ENCODE data around the gene TTC3. TPM values are rescaled to one million over a fixed set of nuclear protein-coding genes. Genes with fewer than 3 reads are reported as not detected.

TTC3 gene
- total and polyA plus RNA-seq, 2 donors (not counting 1 experiment from before 2014, with no cell fraction given): 42.0 to 163 TPM

DNA sequence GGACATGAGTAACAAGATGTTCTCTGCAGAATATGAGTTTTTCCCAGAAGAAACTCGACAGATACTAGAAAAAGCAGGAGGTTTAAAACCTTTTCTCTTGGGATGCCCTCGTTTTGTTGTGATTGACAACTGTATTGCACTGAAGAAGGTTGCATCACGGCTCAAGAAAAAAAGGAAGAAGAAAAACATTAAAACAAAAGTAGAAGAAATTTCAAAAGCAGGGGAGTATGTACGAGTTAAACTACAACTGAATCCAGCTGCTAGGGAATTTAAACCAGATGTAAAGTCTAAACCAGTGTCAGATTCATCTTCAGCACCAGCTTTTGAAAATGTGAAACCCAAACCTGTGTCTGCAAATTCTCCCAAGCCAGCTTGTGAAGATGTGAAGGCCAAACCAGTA is 92.5 kb downstream of the TTC3 start:
- Histone ChIP-seq H3K4me1 (ENCODE audit: control insufficient read depth in 2 of 2, insufficient read depth in 2 of 2, low read length in 2 of 2) (no peaks in the 10 kb centered on the region), H3K9ac (ENCODE audit: low read length) (no peak overlapping the region), H2AFZ (ENCODE audit: insufficient read depth, low read depth, low read length, poor library complexity, severe bottlenecking) (no peak overlapping the region), H3K9me3 (ENCODE audit: control extremely low read depth in 1 of 3, control insufficient read depth in 2 of 3, insufficient read depth in 1 of 3, low read length in 2 of 3) (no peaks in the 10 kb centered on the region), H4K20me1 (ENCODE audit: control insufficient read depth, insufficient read depth, low read length, poor library complexity, severe bottlenecking) (no peaks in the 10 kb centered on the region), H3K4me2 (replicated peaks; ENCODE audit: low read depth, low read length, poor library complexity, severe bottlenecking) (no peak overlapping the region), H3K27ac (ENCODE audit: low read length in 2 of 2) (no peak overlapping the region), H3K4me3 (ENCODE audit: control extremely low read depth in 1 of 5, extremely low read depth in 1 of 5, insufficient read depth in 1 of 5, low read depth in 2 of 5, low read length in 4 of 5) (no peak overlapping the region), H3K27me3 (replicated peaks in 1 of 4; ENCODE audit: control extremely low read depth in 1 of 4, control insufficient read depth in 3 of 4, insufficient read depth in 4 of 4, low read length in 3 of 4) (no peaks in the 10 kb centered on the region), H3K36me3 (replicated peaks in 1 of 2; ENCODE audit: control extremely low read depth in 1 of 2, control insufficient read depth in 1 of 2, extremely low read depth in 1 of 2, insufficient read depth in 2 of 2, low read length in 1 of 2) (peaks cover 2 to 55% of the 10 kb centered on the region in 2 experiments), H3K79me2 (ENCODE audit: control insufficient read depth, insufficient read depth, low read length) (no peaks in the 10 kb centered on the region)
- intact Hi-C loops (cut with micrococcal nuclease): no loop called here
- H3K4me1 Mint-ChIP-seq: no peaks in the 10 kb centered on the region
- CTCF ChIA-PET: no interaction called here
- DNase-seq (no peak), ATAC-seq (ENCODE audit: low read depth) (no peak)
- WGBS (ENCODE audit: insufficient coverage): 100% methylated on average over 4 of the region's 4 CpGs
- H3K27ac Mint-ChIP-seq: no peak overlapping the region
- no peak overlapping the region for H3K4me3 Mint-ChIP-seq
- no peak for TF ChIP-seq EZH2 (IDR thresholded peaks at IDR 0.05; ENCODE audit: borderline replicate concordance, insufficient read depth, low read depth, low read length, poor library complexity, severe bottlenecking)
- TF ChIP-seq, protein P1, sequence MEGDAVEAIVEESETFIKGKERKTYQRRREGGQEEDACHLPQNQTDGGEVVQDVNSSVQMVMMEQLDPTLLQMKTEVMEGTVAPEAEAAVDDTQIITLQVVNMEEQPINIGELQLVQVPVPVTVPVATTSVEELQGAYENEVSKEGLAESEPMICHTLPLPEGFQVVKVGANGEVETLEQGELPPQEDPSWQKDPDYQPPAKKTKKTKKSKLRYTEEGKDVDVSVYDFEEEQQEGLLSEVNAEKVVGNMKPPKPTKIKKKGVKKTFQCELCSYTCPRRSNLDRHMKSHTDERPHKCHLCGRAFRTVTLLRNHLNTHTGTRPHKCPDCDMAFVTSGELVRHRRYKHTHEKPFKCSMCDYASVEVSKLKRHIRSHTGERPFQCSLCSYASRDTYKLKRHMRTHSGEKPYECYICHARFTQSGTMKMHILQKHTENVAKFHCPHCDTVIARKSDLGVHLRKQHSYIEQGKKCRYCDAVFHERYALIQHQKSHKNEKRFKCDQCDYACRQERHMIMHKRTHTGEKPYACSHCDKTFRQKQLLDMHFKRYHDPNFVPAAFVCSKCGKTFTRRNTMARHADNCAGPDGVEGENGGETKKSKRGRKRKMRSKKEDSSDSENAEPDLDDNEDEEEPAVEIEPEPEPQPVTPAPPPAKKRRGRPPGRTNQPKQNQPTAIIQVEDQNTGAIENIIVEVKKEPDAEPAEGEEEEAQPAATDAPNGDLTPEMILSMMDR (IDR thresholded peaks at IDR 0.05): no peak
- no peaks in the 10 kb centered on the region for H3K27me3 Mint-ChIP-seq
- POLR2A ChIA-PET: no interaction called here
- H3K9me3 Mint-ChIP-seq (ENCODE audit: insufficient read depth): no peaks in the 10 kb centered on the region

DNA sequence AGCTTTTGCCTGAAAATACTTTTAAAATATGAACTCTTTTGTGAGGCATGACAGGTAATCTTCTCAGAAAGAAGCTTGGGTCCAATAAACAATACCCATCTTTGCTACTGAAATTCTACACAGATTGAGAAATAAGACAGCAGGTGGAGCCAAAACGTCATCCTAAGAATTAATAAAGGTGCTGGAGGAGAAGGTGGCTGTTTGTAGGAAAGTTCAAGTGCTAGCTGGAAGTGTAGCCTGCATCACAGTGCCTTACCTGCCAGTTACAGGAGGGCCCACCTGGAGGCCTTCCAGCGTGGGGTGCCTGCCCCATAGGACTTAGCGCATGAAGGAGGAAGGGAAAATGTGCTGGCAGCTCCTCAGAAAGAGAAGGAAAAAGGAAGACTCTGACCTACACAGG is 93.7 kb downstream of the TTC3 start:
- ATAC-seq (ENCODE audit: low read depth) (no peak), DNase-seq (peak; percentile 22)
- WGBS (ENCODE audit: insufficient coverage): 88% methylated on average over 3 of the region's 3 CpGs
- Histone ChIP-seq H3K9ac (ENCODE audit: low read length) (no peak overlapping the region), H3K27me3 (replicated peaks in 1 of 4; ENCODE audit: control extremely low read depth in 1 of 4, control insufficient read depth in 3 of 4, insufficient read depth in 4 of 4, low read length in 3 of 4) (no peaks in the 10 kb centered on the region), H3K27ac (ENCODE audit: low read length in 2 of 2) (no peak overlapping the region), H2AFZ (ENCODE audit: insufficient read depth, low read depth, low read length, poor library complexity, severe bottlenecking) (no peak overlapping the region), H4K20me1 (ENCODE audit: control insufficient read depth, insufficient read depth, low read length, poor library complexity, severe bottlenecking) (no peaks in the 10 kb centered on the region), H3K4me3 (ENCODE audit: control extremely low read depth in 1 of 5, extremely low read depth in 1 of 5, insufficient read depth in 1 of 5, low read depth in 2 of 5, low read length in 4 of 5) (no peak overlapping the region), H3K9me3 (ENCODE audit: control extremely low read depth in 1 of 3, control insufficient read depth in 2 of 3, insufficient read depth in 1 of 3, low read length in 2 of 3) (no peaks in the 10 kb centered on the region), H3K79me2 (ENCODE audit: control insufficient read depth, insufficient read depth, low read length) (no peaks in the 10 kb centered on the region), H3K4me2 (replicated peaks; ENCODE audit: low read depth, low read length, poor library complexity, severe bottlenecking) (no peak overlapping the region), H3K4me1 (ENCODE audit: control insufficient read depth in 2 of 2, insufficient read depth in 2 of 2, low read length in 2 of 2) (no peaks in the 10 kb centered on the region), H3K36me3 (replicated peaks in 1 of 2; ENCODE audit: control extremely low read depth in 1 of 2, control insufficient read depth in 1 of 2, extremely low read depth in 1 of 2, insufficient read depth in 2 of 2, low read length in 1 of 2) (peaks cover 2 to 60% of the 10 kb centered on the region in 2 experiments)
- Mint-ChIP-seq H3K4me1 (no peaks in the 10 kb centered on the region), H3K27ac (no peak overlapping the region), H3K9me3 (ENCODE audit: insufficient read depth) (no peaks in the 10 kb centered on the region), H3K27me3 (no peaks in the 10 kb centered on the region), H3K4me3 (no peak overlapping the region)
- POLR2A ChIA-PET: no interaction called here
- CTCF ChIA-PET: interaction anchor here (0.9 to 1.4 kb wide), 5 partner anchors 11 to 477 kb away, joined by 3 to 4 read pairs (median 3); no protein-coding TSS in a partner anchor
- no peak for TF ChIP-seq EZH2 (IDR thresholded peaks at IDR 0.05; ENCODE audit: borderline replicate concordance, insufficient read depth, low read depth, low read length, poor library complexity, severe bottlenecking)
- TF ChIP-seq, protein P1 (IDR thresholded peaks at IDR 0.05): no peak
- intact Hi-C loops (cut with micrococcal nuclease): no loop called here

All from B cell (primary cell).